GM19043 (cell line): ENCODE data around the gene TMCC1.
A peak's percentile ranks its signal among the peaks of the same experiment; 100 is the strongest.
"Not testable (repeated sequence)": the region's sequence is repeated elsewhere in the genome, so short reads cannot be mapped to it uniquely, and the experiment has no call there.

ENCODE experiments used
- ATAC-seq: cut with Tn5 transposase; IDR thresholded peaks from one replicate; pipeline ENCODE4 v1.9.1; 2021; ENCODE audit warnings: low read depth; ENCODE audit not compliant: unreplicated experiment

Gene TMCC1

DNA sequence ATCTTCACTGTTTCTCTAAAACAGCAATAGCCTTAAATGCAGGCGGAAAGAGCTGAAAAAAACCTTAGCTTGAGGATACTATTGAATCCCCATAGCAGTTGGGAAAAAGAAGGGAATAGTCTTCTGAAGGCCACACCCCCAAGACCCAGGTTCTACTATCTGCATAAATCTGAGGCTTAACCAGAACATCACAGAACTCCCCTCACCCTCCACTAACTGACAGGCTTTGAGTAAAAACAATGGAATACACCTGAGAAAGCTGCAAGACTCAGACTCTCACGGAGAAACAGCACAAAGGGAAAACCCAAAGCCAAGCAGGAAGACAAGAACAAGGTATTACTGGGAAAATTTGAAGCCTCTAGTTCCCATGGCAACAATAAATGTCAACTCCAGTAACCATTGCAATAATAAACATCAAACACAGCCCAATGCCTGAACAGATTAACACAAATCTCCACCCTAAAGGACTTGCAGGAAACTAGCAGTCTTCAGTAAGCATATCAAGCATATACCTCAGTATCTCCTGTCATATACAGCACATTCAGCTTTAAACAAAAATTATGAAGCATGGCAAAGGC is 56.4 kb downstream of the TMCC1 start:
- no peak for ATAC-seq

DNA sequence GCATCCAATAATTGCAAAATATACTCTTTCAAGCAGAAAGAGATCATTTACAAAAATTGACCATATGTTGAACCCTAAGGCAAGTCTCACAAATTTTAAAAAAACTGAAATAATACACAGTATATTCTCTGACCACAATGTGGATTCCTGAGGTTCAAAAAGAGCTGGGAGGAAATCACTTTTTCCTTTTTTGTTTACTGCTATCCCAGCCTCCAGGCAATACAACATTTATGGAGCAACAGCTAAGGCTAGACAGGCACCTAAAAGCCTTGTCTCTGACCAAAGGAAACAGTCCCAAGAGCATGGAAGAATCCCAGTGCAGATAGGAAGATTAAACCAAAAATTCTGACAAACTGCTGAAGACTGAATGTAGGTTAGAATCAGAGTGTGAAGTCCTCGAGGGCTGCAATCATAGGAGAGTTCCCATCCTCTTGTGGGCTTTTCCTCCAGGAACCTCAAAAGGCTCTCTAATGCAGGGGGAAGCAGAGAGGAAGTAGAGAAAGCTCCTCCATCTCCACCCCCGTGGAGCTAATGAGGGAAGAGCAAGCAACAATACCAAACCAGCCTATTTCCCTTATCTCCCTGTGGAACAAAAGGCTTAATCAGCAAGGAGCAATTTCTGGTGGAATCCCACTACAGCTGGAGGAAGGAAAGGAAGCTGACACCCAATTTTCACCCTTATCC is 57.0 kb downstream of the TMCC1 start:
- no peak for ATAC-seq

DNA sequence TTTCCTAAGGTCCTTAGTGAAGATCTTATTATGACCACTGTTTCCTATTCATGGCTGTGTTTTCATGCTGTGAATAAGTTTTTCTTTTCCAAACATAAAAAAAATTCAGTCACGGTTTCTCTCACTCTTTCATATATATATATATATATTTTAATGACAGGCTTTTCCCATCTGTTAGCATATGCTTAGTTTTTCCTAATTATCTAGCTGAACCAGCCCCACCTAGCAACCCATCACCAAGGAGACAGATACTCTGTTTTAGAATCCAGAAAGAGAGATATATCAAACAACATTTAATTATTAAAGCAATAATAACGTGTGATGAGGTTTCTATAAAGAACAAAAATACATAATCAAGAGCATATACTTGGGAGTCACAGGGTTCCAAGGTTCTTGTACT is 58.3 kb downstream of the TMCC1 start:
- no peak for ATAC-seq

GRCh38 chr3:129834580-129834979 is 58.9 kb downstream of the TMCC1 start:
- no peak for ATAC-seq

DNA sequence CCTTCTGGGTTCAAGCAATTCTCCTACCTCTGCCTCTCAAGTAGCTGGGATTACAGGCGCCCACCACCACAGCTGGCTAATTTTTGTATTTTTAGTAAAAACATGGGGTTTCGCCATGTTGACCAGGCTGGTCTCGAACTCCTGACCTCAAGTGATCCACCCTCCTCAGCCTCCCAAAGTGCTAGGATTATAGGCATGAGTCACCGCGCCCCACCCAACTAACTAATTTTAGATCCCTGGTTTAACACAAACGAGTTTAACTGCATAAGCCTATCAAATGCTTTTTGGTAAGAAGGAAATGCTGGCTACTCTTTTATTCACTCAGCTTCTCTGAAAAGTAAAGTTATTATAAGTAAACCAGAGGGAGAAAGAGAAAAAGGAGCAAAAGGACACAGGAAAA is 61.6 kb downstream of the TMCC1 start:
- not testable (repeated sequence) for ATAC-seq

DNA sequence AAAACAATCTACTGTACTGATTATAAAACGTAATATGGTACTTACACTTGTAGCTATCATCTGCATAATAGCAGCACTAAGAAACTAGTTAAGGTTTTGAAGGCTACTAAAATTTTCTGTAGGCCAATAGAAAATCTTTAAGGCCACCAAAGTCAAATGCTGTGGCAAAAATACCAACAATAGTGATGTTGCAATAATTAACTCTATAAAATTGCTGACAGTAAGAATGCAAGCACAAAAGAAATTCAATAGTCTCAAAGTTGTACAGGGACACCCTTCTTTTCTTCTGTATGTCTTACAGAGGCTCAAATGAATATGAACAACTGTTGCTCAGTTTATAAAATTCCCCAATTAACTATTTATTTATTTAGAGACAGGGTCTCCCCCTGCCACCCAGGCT is 62.0 kb downstream of the TMCC1 start:
- ATAC-seq: no peak

DNA sequence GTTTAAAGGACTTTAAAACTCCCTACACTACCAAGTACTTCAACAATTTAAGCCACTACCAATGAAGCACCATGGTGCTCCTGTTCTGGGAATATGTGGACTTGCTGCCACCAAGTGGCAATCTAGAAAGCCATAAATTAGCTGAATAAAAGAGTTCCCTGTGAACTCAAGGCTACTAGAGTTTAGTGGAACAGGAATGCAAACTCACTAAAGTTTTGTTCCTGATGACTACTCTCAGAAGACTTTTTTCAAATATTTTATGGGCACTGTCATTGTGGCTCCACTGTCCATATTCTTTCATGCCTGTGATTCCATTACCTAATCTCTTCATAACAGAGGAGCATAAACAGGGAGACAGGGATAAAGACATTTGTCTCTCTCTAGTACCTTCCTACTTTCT is 63.9 kb downstream of the TMCC1 start:
- no peak for ATAC-seq

DNA sequence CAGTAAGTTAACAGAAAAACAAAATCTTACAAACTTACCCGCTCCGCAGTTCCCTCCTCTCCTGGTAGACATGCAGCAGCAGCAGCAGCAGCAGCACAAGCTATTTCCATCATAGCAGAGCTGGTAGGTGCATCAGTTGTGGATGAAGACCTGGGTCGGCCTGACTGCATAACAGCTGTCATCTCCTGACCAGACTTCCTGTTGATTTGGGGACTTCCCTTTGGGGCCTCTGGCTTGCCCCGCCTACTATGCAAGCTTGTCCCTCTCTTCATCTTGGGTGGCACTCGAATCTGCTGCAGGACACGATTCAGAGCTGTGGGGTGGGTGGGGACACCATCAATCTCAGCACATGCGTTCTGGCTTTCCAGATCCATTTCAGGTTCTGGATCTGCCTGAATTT is 65.7 kb downstream of the TMCC1 start:
- peak; percentile 84 for ATAC-seq

GRCh38 chr3:129824926-129825541 is 68.5 kb downstream of the TMCC1 start:
- no peak for ATAC-seq

DNA sequence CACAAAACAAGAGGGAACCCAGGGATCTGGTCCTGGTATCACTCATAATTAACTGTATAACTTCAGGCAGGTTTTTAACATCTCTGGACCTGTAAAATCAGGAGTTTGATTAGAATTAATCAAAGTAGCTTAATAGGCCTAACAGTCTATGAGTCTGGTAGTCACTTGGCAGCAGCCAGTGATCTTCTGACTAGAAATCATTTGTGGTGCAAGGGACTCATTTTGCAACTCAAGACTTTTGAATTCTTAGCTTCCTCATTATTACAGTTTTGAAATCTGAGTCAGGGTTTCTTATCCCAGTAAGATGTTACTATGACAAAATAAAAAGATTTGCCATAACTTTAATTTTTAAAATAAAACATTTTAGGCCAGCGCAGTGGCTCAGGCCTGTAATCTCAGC is 70.8 kb downstream of the TMCC1 start:
- no peak for ATAC-seq

GRCh38 chr3:129822241-129822640 is 71.3 kb downstream of the TMCC1 start:
- ATAC-seq: no peak

DNA sequence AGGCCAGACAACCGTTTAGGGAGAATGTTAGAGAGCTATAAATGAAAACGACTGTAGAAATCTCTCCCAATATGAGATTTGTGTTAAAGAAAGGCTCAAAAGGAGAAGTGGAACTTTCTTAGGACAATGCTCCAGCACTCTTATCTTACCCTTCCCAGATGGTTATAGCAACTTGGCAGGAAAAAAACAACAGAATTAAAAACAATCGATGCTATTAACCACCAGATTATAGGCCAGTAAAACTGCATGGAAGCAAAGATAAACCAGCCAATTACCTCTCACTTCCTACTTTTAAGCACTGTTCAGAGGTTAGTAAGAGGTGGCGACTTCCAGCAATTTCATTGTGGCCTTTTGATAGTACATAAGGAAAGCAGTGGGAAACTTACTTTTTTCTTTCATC is 72.9 kb downstream of the TMCC1 start:
- ATAC-seq: no peak

DNA sequence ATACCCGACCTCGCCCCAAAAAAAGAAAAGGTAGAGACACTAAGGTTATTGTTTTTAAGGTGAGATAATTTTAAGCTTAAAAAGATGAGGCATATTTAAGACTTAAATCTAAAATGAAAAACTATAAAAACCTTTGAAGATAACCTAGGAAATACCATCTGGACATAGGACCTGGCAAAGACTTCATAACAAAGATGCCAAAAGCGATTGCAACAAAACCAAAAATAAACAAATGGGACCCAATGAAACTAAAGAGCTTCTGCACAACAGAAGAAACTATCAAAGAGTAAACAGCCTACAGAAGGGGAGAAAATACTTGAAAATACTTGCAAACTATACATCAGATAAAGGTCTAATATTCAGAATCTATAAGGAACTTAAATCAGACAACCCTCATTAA is 80.9 kb downstream of the TMCC1 start:
- ATAC-seq: no peak

DNA sequence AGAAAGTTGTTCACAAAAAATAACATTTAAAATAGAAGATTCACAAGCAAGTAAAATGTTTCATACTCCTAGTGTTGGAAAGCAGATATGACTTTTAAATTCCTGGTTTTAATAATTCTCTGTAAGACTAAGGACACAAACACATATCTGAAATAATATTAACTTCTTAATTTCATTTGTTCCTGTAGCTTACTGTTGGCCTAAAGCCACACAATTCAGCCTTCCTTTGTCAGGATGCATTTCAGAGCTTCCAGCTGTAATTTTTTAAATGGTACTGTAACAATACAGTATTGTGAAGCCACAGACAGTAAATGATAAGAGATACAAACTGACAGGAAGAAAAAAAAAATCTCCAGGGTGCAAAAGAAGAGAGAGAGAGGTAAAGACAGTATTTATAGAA is 84.2 kb downstream of the TMCC1 start:
- ATAC-seq: no peak

- ATAC-seq: no peak
These were observed 97.4 kb downstream of the TMCC1 start for GRCh38 chr3:129796146-129796545.

DNA sequence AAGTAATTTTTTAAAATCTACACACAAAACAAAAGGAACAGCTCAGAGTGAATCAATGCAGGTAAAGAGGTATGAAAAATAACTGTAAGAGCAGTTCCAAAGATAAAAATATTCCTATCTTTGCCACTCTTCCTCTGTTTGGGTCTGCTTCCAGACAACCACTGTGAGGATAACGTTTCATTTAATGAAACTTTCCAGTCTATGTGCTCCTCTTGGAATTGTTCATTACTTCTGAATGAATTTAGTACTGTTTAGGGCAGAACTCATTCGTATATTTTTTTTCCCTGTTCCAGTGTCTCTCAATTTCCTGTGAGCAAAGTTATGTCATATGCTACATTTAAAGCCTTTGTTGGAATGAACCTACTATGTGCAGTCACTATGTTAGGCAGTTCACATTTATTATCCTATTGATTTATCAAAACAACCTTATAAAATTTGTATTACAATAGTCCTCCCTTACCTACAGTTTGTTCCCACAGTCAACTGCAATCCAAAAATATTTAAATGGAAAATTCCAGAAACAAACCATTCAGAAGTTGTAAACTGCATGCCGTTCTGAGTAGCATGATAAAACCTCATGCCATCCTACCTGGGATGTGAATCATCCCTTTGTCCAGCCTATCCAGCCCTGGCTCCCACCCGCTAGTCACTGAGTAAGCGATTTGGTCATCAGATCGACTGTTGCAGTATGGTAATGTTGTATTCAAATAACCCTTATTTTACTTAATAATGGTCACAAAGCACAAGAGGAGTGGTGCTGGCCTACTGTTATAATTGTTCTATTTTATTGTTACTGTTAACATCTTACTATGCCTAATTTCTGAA is 98.1 kb downstream of the TMCC1 start:
- ATAC-seq: no peak

- ATAC-seq: no peak
These were observed 99.0 kb downstream of the TMCC1 start for GRCh38 chr3:129794311-129795185.

GRCh38 chr3:129793942-129794310 is 99.6 kb downstream of the TMCC1 start:
- ATAC-seq: no peak

GRCh38 chr3:129793319-129793718 is 100.2 kb downstream of the TMCC1 start:
- no peak for ATAC-seq

DNA sequence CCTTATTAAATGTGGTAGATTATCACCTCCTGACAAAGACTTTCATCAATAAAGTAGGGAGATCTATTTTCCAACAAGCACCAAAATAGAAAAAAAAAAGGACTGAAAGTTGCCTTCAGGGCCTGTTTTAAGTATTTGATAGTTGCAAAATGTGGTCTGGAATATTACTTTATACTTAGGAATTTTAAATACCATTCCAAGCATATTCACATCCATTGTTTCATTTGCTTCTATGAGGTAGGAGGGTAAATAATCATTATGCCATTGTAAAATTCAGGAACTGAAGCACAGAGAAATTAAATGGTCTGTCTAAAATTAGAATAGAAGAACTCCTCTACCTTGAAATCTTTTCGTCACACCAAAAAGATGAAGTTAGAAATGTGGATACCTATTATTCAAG is 110.0 kb downstream of the TMCC1 start:
- no peak for ATAC-seq

DNA sequence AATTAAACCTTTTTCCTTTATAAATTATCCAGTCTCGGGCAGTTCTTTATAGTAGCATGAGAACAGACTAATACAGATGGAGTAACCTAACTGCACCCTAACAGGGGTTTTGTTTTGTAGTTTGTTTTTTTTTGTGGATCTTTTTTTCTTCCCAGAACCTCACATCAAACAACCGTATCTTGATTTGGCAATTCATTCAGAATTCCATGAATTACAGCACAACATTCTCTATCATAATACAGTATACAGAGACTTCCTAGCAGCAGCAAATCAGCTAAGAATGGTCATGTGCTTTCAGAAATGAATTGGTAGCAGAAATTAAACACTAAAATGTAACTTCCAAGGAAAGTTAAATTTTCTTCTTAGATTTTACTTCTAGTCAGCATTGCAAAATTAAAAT is 114.6 kb downstream of the TMCC1 start:
- ATAC-seq: no peak
